IMR-90 (cell line): Measurements from ENCODE around the gene MYCBP2. TPM values are rescaled to one million over a fixed set of nuclear protein-coding genes. Genes with fewer than 3 reads are reported as not detected.

Source experiments
- ATAC-seq: fragments of 200-7000 bp; cut with Tn5 transposase; 2 replicates; pipeline ENCODE4 v1.9.1; 2020; ENCODE audit warnings: low read depth, mild to moderate bottlenecking, moderate library complexity
- BruUV-seq: library from RNA; stranded (reverse); fragments of 400-500 nt; replicated peaks from 2 replicates; lab custom pipeline; 2021; lab: Mats Ljungman, UMichigan
- CTCF ChIA-PET: fragments of 300-600 bp; formaldehyde crosslinking; extraction: SDS; loops from one replicate; lab custom pipeline; 2021; ENCODE audit warnings: antibody characterized with exemption; lab: Yijun Ruan, JAX
- POLR2A ChIA-PET: fragments of 300-600 bp; sonication (Branson Sonifier 250); formaldehyde crosslinking; loops from one replicate; lab custom pipeline; 2022; ENCODE audit warnings: antibody characterized with exemption; ENCODE audit not compliant: unreplicated experiment; lab: Charles Lee
- DNase-seq: peaks from one replicate; pipeline ENCODE4 v3.0.0; 2013
- H2AFZ ChIP-seq: replicated peaks from 2 replicates; pipeline ENCODE3; 2013; ENCODE audit warnings: low read length, mild to moderate bottlenecking; ENCODE audit not compliant: poor library complexity
- H2AK5ac ChIP-seq: 2 replicates; pipeline ENCODE4 v1.6.1; 2013; ENCODE audit warnings: low read depth, low read length, inconsistent platforms
- H2AK9ac ChIP-seq: replicated peaks from 2 replicates; pipeline ENCODE3; 2013; ENCODE audit warnings: mild to moderate bottlenecking, low read depth, low read length, moderate library complexity; ENCODE audit not compliant: poor library complexity
- H2BK120ac ChIP-seq: 2 replicates; pipeline ENCODE4 v1.6.1; 2013; ENCODE audit warnings: low read depth, low read length, inconsistent platforms
- H2BK15ac ChIP-seq: 3 replicates; pipeline ENCODE4 v1.6.1; 2013; ENCODE audit warnings: low read depth, low read length, inconsistent platforms
- H2BK20ac ChIP-seq: 2 replicates; pipeline ENCODE4 v1.6.1; 2013; ENCODE audit warnings: low read depth, mild to moderate bottlenecking, inconsistent platforms, low read length, moderate library complexity
- H2BK5ac ChIP-seq: 2 replicates; pipeline ENCODE4 v1.6.1; 2013; ENCODE audit warnings: mild to moderate bottlenecking, low read depth, low read length, inconsistent platforms; ENCODE audit not compliant: poor library complexity, severe bottlenecking
- H3K14ac ChIP-seq: replicated peaks from 2 replicates; pipeline ENCODE4 v1.6.1; 2013; ENCODE audit warnings: low read depth, low read length, inconsistent platforms
- H3K18ac ChIP-seq: 2 replicates; pipeline ENCODE4 v1.6.1; 2013; ENCODE audit warnings: low read depth, low read length, control low read depth
- H3K23ac ChIP-seq: 2 replicates; pipeline ENCODE4 v1.6.1; 2013; ENCODE audit warnings: low read depth, low read length, inconsistent platforms
- H3K27ac ChIP-seq: 2 replicates; pipeline ENCODE4 v1.5.1; 2013; ENCODE audit warnings: mild to moderate bottlenecking, control low read depth, low read length; ENCODE audit not compliant: insufficient read depth
- H3K27me3 ChIP-seq: 2 replicates; pipeline ENCODE4 v1.6.1; 2013; ENCODE audit warnings: low read length; ENCODE audit not compliant: control insufficient read depth, insufficient read depth
- H3K36me3 ChIP-seq: 2 replicates; pipeline ENCODE4 v1.6.1; 2013; ENCODE audit warnings: low read length, mixed read lengths; ENCODE audit not compliant: control insufficient read depth, insufficient read depth
- H3K4ac ChIP-seq: 2 replicates; pipeline ENCODE4 v1.6.1; 2013; ENCODE audit warnings: low read depth, low read length, inconsistent platforms
- H3K4me1 ChIP-seq: 2 replicates; pipeline ENCODE4 v1.6.1; 2013; ENCODE audit warnings: low read length, mixed read lengths; ENCODE audit not compliant: control insufficient read depth, insufficient read depth
- H3K4me2 ChIP-seq: 2 replicates; pipeline ENCODE4 v1.6.1; 2013; ENCODE audit warnings: low read depth, mild to moderate bottlenecking, control low read depth, low read length, moderate library complexity
- H3K4me3 ChIP-seq: 2 replicates; pipeline ENCODE4 v1.5.1; 2013; ENCODE audit warnings: low read depth, mild to moderate bottlenecking, control low read depth, low read length, moderate library complexity; ENCODE audit not compliant: insufficient read depth
- H3K56ac ChIP-seq: 2 replicates; pipeline ENCODE4 v1.6.1; 2013; ENCODE audit warnings: low read length, inconsistent platforms; ENCODE audit not compliant: insufficient read depth; ENCODE audit errors: extremely low read depth
- H3K79me1 ChIP-seq, 2 experiments: 2 replicates each; pipeline ENCODE4 v1.6.1; 2013; ENCODE audit warnings: low read length in 2 of 2, inconsistent platforms in 1 of 2, low read depth in 1 of 2
- H3K9ac ChIP-seq: 2 replicates; pipeline ENCODE4 v1.6.1; 2013; ENCODE audit warnings: low read depth, low read length, control low read depth
- H3K9me1 ChIP-seq: 2 replicates; pipeline ENCODE4 v1.6.1; 2013; ENCODE audit warnings: low read length, inconsistent platforms; ENCODE audit not compliant: insufficient read depth
- H3K9me3 ChIP-seq: 2 replicates; pipeline ENCODE4 v1.6.1; 2013; ENCODE audit warnings: low read length; ENCODE audit not compliant: control insufficient read depth, insufficient read depth
- H4K20me1 ChIP-seq: 2 replicates; pipeline ENCODE4 v1.6.1; 2013; ENCODE audit warnings: low read length, inconsistent platforms; ENCODE audit not compliant: insufficient read depth
- H4K5ac ChIP-seq: 2 replicates; pipeline ENCODE4 v1.6.1; 2013; ENCODE audit warnings: mild to moderate bottlenecking, low read depth, low read length, control low read depth
- H4K8ac ChIP-seq, 2 experiments: 2 replicates each; pipeline ENCODE4 v1.6.1; 2013; ENCODE audit warnings: low read depth in 2 of 2, low read length in 2 of 2, control low read depth in 1 of 2, inconsistent platforms in 1 of 2
- H4K91ac ChIP-seq: 2 replicates; pipeline ENCODE4 v1.6.1; 2013; ENCODE audit warnings: low read depth, low read length, inconsistent platforms; ENCODE audit not compliant: insufficient read depth
- BHLHE40 ChIP-seq: fragments of 150-350 bp; IDR thresholded peaks from 2 replicates; pipeline ENCODE4 v1.6.1; 2016; ENCODE audit warnings: mild to moderate bottlenecking, low read depth, low read length
- CEBPB ChIP-seq: IDR thresholded peaks from 2 replicates; pipeline ENCODE4 v1.6.1; 2012; ENCODE audit warnings: low read depth, low read length, improper control_type of control experiment
- CHD1 ChIP-seq: IDR thresholded peaks from 2 replicates; pipeline ENCODE4 v1.6.1; 2012; ENCODE audit warnings: low read depth, low read length, improper control_type of control experiment
- ELK1 ChIP-seq: fragments of 150-350 bp; IDR thresholded peaks from 2 replicates; pipeline ENCODE4 v1.6.1; 2016; ENCODE audit warnings: low read depth, mild to moderate bottlenecking, low read length, moderate library complexity, borderline replicate concordance
- FOS ChIP-seq: fragments of 150-350 bp; IDR thresholded peaks from 2 replicates; pipeline ENCODE4 v1.6.1; 2016; ENCODE audit warnings: low read depth, low read length
- MAFK ChIP-seq: IDR thresholded peaks from 2 replicates; pipeline ENCODE4 v1.6.1; 2012; ENCODE audit warnings: low read depth, low read length, improper control_type of control experiment
- MAZ ChIP-seq: IDR thresholded peaks from 2 replicates; pipeline ENCODE4 v1.6.1; 2012; ENCODE audit warnings: low read depth, mild to moderate bottlenecking, low read length, improper control_type of control experiment, moderate library complexity, borderline replicate concordance
- MXI1 ChIP-seq: IDR thresholded peaks from 2 replicates; pipeline ENCODE4 v1.6.1; 2012; ENCODE audit warnings: low read depth, mild to moderate bottlenecking, low read length, moderate library complexity, borderline replicate concordance
- NFE2L2 ChIP-seq: fragments of 150-350 bp; IDR thresholded peaks from 2 replicates; pipeline ENCODE4 v1.6.1; 2016; ENCODE audit warnings: low read depth, mild to moderate bottlenecking, low read length
- POLR2A ChIP-seq: IDR thresholded peaks from 2 replicates; pipeline ENCODE4 v1.6.1; 2012; ENCODE audit warnings: mild to moderate bottlenecking, low read depth, low read length
- RAD21 ChIP-seq: IDR thresholded peaks from 2 replicates; pipeline ENCODE4 v1.6.1; 2012; ENCODE audit warnings: low read length, improper control_type of control experiment
- RCOR1 ChIP-seq: IDR thresholded peaks from 2 replicates; pipeline ENCODE4 v1.6.1; 2012; ENCODE audit warnings: mild to moderate bottlenecking, low read length, improper control_type of control experiment; ENCODE audit not compliant: insufficient replicate concordance
- RFX5 ChIP-seq: IDR thresholded peaks from 2 replicates; pipeline ENCODE4 v1.8.0; 2012; ENCODE audit warnings: low read depth, mild to moderate bottlenecking, low read length, moderate library complexity
- SMC3 ChIP-seq: fragments of 150-350 bp; IDR thresholded peaks from 2 replicates; pipeline ENCODE4 v1.6.1; 2016; ENCODE audit warnings: low read depth, mild to moderate bottlenecking, antibody characterized with exemption, low read length, moderate library complexity
- WGBS, 2 experiments: methylation state at CpG; one replicate each; pipeline versions ENCODE4 v1.1.5 to v1.1.7; 2013; ENCODE audit warnings: missing lambda C conversion rate in 2 of 2; ENCODE audit not compliant: insufficient read length in 1 of 2; ENCODE audit errors: extremely low coverage in 2 of 2; 5-methylcytosine and 5-hydroxymethylcytosine counted together
- dilution Hi-C: fragments of 300-500 bp; cut with HindIII; formaldehyde crosslinking; loops from one replicate; pipeline ENCODE4 v1.14.3; 2018; ENCODE audit warnings: low sequenced_read_pairs; ENCODE audit not compliant: unreplicated experiment
- in situ Hi-C: fragments of 300-500 bp; cut with MboI; formaldehyde crosslinking; loops from 3 replicates; pipeline ENCODE4 v1.14.3; 2019; ENCODE audit warnings: low sequenced_read_pairs, inconsistent platforms, mixed read lengths
- intact Hi-C: fragments of 100-400 bp; cut with micrococcal nuclease; formaldehyde crosslinking; loops from 2 replicates; pipeline ENCODE4 v1.10.0; 2022
- polyA plus RNA-seq, 3 experiments: library from polyadenylated mRNA; depleted of rRNA; stranded (reverse); fragments of >200 nt; gene quantifications; 2 replicates each; pipeline ENCODE4 v1.2.3, GENCODE V29; 2012; ENCODE audit warnings: low replicate concordance in 1 of 3
- total RNA-seq: library from RNA; depleted of rRNA; stranded (reverse); fragments of >200 nt; gene quantifications from 2 replicates; pipeline ENCODE4 v1.2.3, GENCODE V29; 2012
- TF ChIP-seq, protein P1 (sequence below): conservative IDR thresholded peaks from 2 replicates; pipeline ENCODE4 v1.5.1; 2012; ENCODE audit warnings: mild to moderate bottlenecking, low read depth, low read length, improper control_type of control experiment
- TF ChIP-seq, protein P2 (sequence below): fragments of 150-350 bp; IDR thresholded peaks from 2 replicates; pipeline ENCODE4 v1.6.1; 2017; ENCODE audit warnings: mild to moderate bottlenecking, antibody characterized with exemption, low read length, low read depth

Gene MYCBP2
- total and polyA plus RNA-seq, 2 of the 4 experiments (the other 2 are of a cell fraction), result 20.1 to 43.2 TPM

DNA sequence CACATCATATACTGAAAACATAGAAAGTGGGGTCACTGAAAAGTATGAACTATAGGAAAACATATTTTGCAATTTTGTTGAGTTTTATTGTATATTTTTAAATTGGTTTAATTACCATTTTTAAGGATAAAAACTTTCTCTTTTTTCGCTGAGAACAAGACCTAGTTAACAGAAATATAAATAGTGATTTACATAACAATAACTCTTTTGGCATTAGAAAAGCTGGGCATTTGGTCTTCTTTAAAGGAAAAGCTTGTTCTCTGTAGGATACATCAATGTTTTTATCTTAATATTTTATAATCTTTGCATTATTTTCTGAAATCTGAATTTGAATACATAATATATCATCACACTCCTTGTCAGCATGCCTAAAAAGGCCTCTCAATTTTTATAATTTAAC lies 47.4 kb upstream of the MYCBP2 start:
- dilution Hi-C loops, result no loop called here

More for the DNA sequence above, 47.4 kb upstream of the MYCBP2 start:
- H3K18ac ChIP-seq, result no peak overlapping the region
- H2BK120ac ChIP-seq, result no peak overlapping the region
- CTCF ChIA-PET, result no interaction called here
- H3K4me2 ChIP-seq, result no peak overlapping the region
- H2AFZ ChIP-seq, result no peak overlapping the region
- no peak overlapping the region for H2BK15ac ChIP-seq
- H3K4me3 ChIP-seq, result no peak overlapping the region
- no peak overlapping the region for H2BK5ac ChIP-seq
- no peaks in the 10 kb centered on the region; the same call in 1 of the 2 replicates for H3K27me3 ChIP-seq
- no peak overlapping the region for H3K14ac ChIP-seq
- TF ChIP-seq ELK1 (no peak), FOS (no peak), RFX5 (no peak), CEBPB (no peak), POLR2A (no peak), MAFK (no peak), RCOR1 (no peak), CHD1 (no peak), MAZ (no peak), MXI1 (no peak), RAD21 (no peak), NFE2L2 (no peak), SMC3 (no peak), BHLHE40 (no peak)
- TF ChIP-seq, protein P1, sequence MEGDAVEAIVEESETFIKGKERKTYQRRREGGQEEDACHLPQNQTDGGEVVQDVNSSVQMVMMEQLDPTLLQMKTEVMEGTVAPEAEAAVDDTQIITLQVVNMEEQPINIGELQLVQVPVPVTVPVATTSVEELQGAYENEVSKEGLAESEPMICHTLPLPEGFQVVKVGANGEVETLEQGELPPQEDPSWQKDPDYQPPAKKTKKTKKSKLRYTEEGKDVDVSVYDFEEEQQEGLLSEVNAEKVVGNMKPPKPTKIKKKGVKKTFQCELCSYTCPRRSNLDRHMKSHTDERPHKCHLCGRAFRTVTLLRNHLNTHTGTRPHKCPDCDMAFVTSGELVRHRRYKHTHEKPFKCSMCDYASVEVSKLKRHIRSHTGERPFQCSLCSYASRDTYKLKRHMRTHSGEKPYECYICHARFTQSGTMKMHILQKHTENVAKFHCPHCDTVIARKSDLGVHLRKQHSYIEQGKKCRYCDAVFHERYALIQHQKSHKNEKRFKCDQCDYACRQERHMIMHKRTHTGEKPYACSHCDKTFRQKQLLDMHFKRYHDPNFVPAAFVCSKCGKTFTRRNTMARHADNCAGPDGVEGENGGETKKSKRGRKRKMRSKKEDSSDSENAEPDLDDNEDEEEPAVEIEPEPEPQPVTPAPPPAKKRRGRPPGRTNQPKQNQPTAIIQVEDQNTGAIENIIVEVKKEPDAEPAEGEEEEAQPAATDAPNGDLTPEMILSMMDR, result no peak
- TF ChIP-seq, protein P2, sequence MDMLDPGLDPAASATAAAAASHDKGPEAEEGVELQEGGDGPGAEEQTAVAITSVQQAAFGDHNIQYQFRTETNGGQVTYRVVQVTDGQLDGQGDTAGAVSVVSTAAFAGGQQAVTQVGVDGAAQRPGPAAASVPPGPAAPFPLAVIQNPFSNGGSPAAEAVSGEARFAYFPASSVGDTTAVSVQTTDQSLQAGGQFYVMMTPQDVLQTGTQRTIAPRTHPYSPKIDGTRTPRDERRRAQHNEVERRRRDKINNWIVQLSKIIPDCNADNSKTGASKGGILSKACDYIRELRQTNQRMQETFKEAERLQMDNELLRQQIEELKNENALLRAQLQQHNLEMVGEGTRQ, result no peak
- no peak overlapping the region for H3K23ac ChIP-seq
- no peak overlapping the region for H3K27ac ChIP-seq
- H3K9ac ChIP-seq, result no peak overlapping the region
- no peak overlapping the region for H4K91ac ChIP-seq
- no peaks in the 10 kb centered on the region for H3K9me3 ChIP-seq
- H3K4ac ChIP-seq, result no peak overlapping the region
- H4K8ac ChIP-seq, result no peak overlapping the region
- intact Hi-C loops, result no loop called here
- ATAC-seq, result no peak
- H2AK5ac ChIP-seq, result no peak overlapping the region
- H4K20me1 ChIP-seq, result no peaks in the 10 kb centered on the region
- DNase-seq, result no peak
- H3K9me1 ChIP-seq, result no peaks in the 10 kb centered on the region
- H3K36me3 ChIP-seq, result no peaks in the 10 kb centered on the region
- H4K5ac ChIP-seq, result no peak overlapping the region
- no peaks in the 10 kb centered on the region for H3K4me1 ChIP-seq
- no peak overlapping the region for H3K56ac ChIP-seq
- H3K79me1 ChIP-seq, result no peaks in the 10 kb centered on the region
- no CpG with 5 or more reads among the region's 1 CpG for WGBS, 2 experiments
- H2BK20ac ChIP-seq, result no peak overlapping the region
- no peak overlapping the region for H2AK9ac ChIP-seq
- in situ Hi-C loops, result no loop called here
- BruUV-seq, result no TSS peak
- POLR2A ChIA-PET, result no interaction called here
